Measurements from ENCODE around the gene AHRR.
"Not testable (repeated sequence)": the region's sequence is repeated elsewhere in the genome, so short reads cannot be mapped to it uniquely, and the experiment has no call there.

Gene AHRR

DNA sequence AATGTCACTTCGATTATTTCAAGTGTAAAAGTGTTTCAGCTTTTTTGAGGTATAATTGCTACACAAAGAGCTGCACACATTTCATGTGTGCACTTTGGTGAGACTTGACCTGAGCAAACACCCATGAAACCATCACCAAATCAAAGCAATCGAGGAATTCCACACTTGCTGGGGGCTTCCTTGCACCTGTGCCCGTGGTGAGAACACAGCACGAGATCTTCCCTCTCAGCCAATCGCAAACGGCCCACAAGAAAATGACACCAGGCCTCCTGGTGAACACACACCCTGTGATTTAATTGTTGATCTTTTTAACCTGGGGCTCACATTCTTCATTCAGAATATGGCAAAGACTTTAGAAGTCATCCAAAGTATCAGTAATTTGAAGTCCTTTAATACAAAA lies 24.1 kb upstream of the AHRR start:
- DNase-seq (ENCODE audit: extremely low spot score); CTCF ChIA-PET; POLR2A ChIA-PET: not testable (repeated sequence)

DNA sequence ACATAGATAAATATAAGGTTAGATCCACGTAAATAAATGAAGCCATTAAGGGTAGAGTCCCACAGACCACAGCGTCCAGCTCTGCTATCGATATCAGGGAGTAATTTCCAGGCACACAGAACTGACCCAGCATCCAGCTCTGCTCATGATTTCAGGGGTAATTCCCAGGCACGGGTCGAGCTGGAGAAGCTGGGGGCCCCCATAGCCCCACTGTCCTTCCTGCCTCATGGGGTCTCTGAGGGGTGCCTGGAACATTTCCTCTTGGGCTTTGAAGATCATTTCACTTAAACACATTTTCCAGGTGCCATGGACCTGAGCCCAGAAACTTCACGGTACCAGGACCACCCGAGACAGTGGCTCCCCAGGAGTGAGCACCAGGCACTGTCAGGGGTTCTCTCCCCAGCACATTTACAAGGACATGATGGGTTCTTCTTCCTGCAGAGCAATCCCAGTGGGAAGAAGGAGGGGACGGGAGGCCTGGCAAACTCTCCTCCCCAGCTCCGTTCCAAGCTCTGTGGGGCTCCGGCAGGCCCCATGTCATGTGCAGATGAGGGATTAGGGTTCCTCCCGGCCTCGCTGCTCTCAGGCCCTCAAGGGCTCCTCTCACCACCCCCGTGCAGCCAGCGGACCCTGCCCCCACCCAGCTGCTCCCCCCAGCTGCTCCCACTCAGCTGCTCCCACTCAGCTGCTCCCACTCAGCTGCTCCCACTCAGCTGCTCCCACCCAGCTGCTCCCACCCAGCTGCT lies 23.4 kb upstream of the AHRR start:
- CTCF ChIA-PET; DNase-seq (ENCODE audit: extremely low spot score): not testable (repeated sequence)
- POLR2A ChIA-PET, result interaction anchor here (1.0 kb wide), 1 partner anchor 20 kb away, joined by 3 read pairs; no protein-coding TSS in a partner anchor

DNA sequence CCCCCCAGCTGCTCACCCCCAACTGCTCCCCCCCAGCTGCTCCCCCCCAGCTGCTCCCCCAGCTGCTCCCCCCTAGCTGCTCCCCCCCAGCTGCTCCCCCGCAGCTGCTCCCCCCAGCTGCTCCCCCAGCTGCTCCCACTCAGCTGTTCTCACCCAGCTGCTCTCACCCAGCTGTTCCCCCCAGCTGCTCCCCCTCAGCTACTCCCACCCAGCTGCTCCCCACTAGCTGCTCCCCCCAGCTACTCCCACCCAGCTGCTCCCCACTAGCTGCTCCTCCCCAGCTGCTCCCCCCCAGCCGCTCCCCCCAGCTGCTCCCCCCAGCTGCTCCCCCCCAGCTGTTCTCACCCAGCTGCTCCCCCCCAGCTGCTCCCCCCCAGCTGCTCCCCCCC lies 22.8 kb upstream of the AHRR start:
- TF ChIP-seq HDGF (IDR thresholded peaks at IDR 0.05; ENCODE audit: borderline replicate concordance) (no peak), ARNT (IDR thresholded peaks at IDR 0.05) (no peak), FOXM1 (IDR thresholded peaks at IDR 0.05; ENCODE audit: borderline replicate concordance) (no peak), FOXA1 (IDR thresholded peaks at IDR 0.05) (no peak), ELF4 (IDR thresholded peaks at IDR 0.05) (no peak), FOXK2 (IDR thresholded peaks at IDR 0.05) (no peak), CTBP1 (IDR thresholded peaks at IDR 0.05; ENCODE audit: borderline replicate concordance) (no peak), SP1 (IDR thresholded peaks at IDR 0.05) (no peak), ZNF384 (IDR thresholded peaks at IDR 0.05) (no peak), LEF1 (IDR thresholded peaks at IDR 0.05; ENCODE audit: borderline replicate concordance) (no peak), L3MBTL2 (conservative IDR thresholded peaks at IDR 0.05) (no peak), NFRKB (IDR thresholded peaks at IDR 0.05) (no peak), TARDBP (IDR thresholded peaks at IDR 0.05) (no peak), SUZ12 (IDR thresholded peaks at IDR 0.05) (no peak), BHLHE40 (IDR thresholded peaks at IDR 0.05; ENCODE audit: borderline replicate concordance) (no peak)
- TF ChIP-seq, protein P1, sequence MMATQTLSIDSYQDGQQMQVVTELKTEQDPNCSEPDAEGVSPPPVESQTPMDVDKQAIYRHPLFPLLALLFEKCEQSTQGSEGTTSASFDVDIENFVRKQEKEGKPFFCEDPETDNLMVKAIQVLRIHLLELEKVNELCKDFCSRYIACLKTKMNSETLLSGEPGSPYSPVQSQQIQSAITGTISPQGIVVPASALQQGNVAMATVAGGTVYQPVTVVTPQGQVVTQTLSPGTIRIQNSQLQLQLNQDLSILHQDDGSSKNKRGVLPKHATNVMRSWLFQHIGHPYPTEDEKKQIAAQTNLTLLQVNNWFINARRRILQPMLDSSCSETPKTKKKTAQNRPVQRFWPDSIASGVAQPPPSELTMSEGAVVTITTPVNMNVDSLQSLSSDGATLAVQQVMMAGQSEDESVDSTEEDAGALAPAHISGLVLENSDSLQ (IDR thresholded peaks at IDR 0.05), result no peak
- POLR2A ChIA-PET, result interaction anchor here (1.0 kb wide), 2 partner anchors 20 to 27 kb away, joined by 3 read pairs; partner anchors contain the start of gene PDCD6
- DNase-seq (ENCODE audit: extremely low spot score), result no peak
- CTCF ChIA-PET, result no interaction called here

DNA sequence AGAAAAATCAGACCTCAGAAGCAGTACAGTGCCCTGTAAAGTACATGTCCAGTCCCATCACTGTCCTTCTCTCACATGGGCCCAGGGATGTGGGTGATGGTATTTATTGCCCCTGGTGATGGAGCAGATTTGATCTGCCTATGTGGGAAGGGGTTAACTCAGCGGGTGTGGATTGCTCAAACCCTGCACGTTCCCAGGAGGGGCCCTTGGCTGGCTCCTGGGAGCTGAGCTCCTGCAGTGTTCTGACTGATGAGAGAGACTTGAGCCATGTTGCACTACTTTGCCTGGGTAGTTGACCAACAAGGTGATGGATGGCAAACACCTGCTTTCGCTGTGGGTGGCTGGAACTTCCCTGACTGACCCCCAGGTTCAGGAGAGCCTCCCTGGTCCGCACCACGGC lies 21.6 kb upstream of the AHRR start:
- CTCF ChIA-PET; DNase-seq (ENCODE audit: extremely low spot score): not testable (repeated sequence)
- POLR2A ChIA-PET, result interaction anchor here (1.0 kb wide), 1 partner anchor 29 kb away, joined by 3 read pairs; the partner anchor contains the start of gene PDCD6

DNA sequence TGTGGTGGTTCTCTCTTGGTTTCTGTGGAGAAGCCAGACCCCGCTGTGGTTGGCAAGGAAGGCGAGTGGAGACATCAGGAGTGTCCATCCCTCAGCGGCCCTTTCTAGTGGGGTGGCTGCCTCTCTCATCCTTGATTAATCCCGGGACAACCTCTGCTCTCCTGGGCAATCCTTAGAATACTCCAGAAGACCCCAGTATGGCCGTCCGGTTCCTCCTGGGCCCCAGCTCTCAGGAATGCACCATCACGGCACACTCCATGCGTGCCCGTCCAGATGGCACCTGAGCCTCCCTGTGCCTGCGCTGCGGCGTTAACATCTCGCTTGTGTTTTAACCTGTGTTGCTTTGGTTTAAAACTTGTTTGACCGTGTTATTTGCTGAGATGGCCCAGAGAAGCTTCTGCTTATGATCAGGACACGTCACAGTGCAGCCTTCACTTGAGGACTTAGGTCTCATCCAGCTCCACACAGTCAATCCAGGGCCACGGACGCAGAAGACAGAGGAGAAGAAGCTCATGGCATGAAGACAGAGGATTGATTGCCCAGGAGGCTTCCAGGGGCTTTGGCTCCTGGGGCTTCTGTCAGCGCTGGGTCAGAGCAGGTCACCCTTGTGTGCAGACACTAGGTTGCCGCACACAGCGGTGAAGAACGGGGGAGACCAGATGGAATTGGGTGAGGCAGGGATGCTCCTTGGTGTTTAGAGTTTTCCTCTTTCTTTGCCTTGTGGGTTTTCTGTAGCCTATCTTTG lies 20.7 kb upstream of the AHRR start:
- POLR2A ChIA-PET; DNase-seq (ENCODE audit: extremely low spot score); CTCF ChIA-PET: not testable (repeated sequence)

GRCh38 chr5:302416-302815 lies 19.1 kb upstream of the AHRR start:
- CTCF ChIA-PET; DNase-seq (ENCODE audit: extremely low spot score): not testable (repeated sequence)
- POLR2A ChIA-PET, result interaction anchor here (0.7 kb wide), 1 partner anchor 18 kb away, joined by 3 read pairs; no protein-coding TSS in a partner anchor

- no peak for DNase-seq (ENCODE audit: extremely low spot score)
- TF ChIP-seq HDGF (IDR thresholded peaks at IDR 0.05; ENCODE audit: borderline replicate concordance), result no peak
- CTCF ChIA-PET, result no interaction called here
- POLR2A ChIA-PET, result no interaction called here
These were observed 18.5 kb upstream of the AHRR start for GRCh38 chr5:302966-303365.

DNA sequence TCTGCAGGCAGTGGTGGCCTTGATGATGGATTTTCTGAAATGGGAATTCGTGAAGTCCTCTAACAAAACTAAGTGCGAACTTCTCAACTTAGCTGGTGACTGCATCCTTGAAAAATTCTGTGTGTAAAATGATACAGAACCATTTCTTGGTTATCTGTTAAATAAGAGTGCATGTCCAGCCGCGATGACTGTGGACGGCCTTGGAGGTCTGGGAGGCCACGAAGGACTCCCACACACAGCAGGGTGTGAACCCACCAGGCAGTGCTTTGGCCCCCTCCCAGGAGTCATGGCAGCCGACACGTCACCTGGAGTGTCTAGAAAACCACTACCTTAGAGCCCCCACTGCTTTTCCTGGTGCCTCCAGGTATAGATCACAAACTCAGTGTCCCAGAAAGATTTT lies 17.8 kb upstream of the AHRR start:
- CTCF ChIA-PET; POLR2A ChIA-PET; DNase-seq (ENCODE audit: extremely low spot score): not testable (repeated sequence)

GRCh38 chr5:305050-305449 lies 16.5 kb upstream of the AHRR start:
- no peak for TF ChIP-seq FOXM1 (IDR thresholded peaks at IDR 0.05; ENCODE audit: borderline replicate concordance)
- POLR2A ChIA-PET, result no interaction called here
- DNase-seq (ENCODE audit: extremely low spot score), result no peak
- CTCF ChIA-PET, result no interaction called here

DNA sequence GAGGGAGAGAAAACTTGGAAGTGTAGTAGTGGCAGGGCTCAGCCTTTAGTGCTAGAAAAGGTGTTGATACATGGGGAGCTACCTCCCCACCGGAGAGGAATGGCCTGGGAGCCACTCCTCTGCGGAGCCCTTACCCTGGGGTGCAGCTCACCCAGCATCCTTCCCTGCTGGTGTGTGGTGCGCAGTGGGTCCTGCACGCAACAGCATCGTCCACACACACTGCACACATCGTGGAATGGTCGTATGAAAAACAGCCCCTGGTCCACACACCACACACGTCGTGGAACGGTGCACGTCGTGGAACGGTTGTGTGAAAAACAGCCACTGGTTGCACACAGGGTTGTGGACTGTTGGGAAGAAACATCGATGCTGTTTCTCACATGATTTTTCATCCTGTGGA lies 16.1 kb upstream of the AHRR start:
- ChIA-PET POLR2A (no interaction called here), CTCF (interaction anchor here (0.6 kb wide), 1 partner anchor 9 kb away, joined by 4 read pairs; no protein-coding TSS in a partner anchor)
- DNase-seq (ENCODE audit: extremely low spot score), result no peak
- TF ChIP-seq BHLHE40 (IDR thresholded peaks at IDR 0.05; ENCODE audit: borderline replicate concordance), result no peak
- TF ChIP-seq FOXK2 (IDR thresholded peaks at IDR 0.05), result no peak
- TF ChIP-seq, protein P1 (IDR thresholded peaks at IDR 0.05), result no peak
- TF ChIP-seq LEF1 (IDR thresholded peaks at IDR 0.05; ENCODE audit: borderline replicate concordance), result no peak
- TF ChIP-seq SP1 (IDR thresholded peaks at IDR 0.05), result no peak
- no peak for TF ChIP-seq FOXA1 (IDR thresholded peaks at IDR 0.05)
- no peak for TF ChIP-seq NFRKB (IDR thresholded peaks at IDR 0.05)
- no peak for TF ChIP-seq L3MBTL2 (conservative IDR thresholded peaks at IDR 0.05)
- TF ChIP-seq ZNF384 (IDR thresholded peaks at IDR 0.05), result no peak
- no peak for TF ChIP-seq TARDBP (IDR thresholded peaks at IDR 0.05)
- TF ChIP-seq CTBP1 (IDR thresholded peaks at IDR 0.05; ENCODE audit: borderline replicate concordance), result no peak
- no peak for TF ChIP-seq FOXM1 (IDR thresholded peaks at IDR 0.05; ENCODE audit: borderline replicate concordance)
- no peak for TF ChIP-seq HDGF (IDR thresholded peaks at IDR 0.05; ENCODE audit: borderline replicate concordance)
- TF ChIP-seq ELF4 (IDR thresholded peaks at IDR 0.05), result no peak
- TF ChIP-seq SUZ12 (IDR thresholded peaks at IDR 0.05), result no peak
- TF ChIP-seq ARNT (IDR thresholded peaks at IDR 0.05), result no peak
